ENCODE results near the gene TACC2. TPM values are rescaled to one million over a fixed set of nuclear protein-coding genes. Genes with fewer than 3 reads are reported as not detected.

Gene TACC2
- total RNA-seq, 1 experiment from 2014 or later, result 15.8 TPM

DNA sequence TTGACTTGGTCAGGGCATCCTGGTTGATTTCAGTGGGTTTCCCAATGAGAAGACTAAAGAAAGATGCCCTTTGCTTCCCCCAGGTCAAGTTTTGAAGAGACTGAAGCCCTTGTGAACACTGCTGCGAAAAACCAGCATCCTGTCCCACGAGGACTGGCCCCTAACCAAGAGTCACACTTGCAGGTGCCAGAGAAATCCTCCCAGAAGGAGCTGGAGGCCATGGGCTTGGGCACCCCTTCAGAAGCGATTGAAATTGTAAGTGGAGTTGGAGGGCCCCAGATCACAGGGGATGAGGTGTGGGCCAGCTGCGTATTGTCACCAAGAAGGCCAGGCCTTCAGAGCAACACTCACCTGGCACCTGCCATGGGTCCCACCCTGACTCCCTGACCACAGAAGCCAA is 238.8 kb downstream of the TACC2 start:
- no peak for DNase-seq
- H3K4me1 ChIP-seq (replicated peaks; ENCODE audit: insufficient read depth), result no peaks in the 10 kb centered on the region
- no peaks in the 10 kb centered on the region; the same call in 1 of the 2 replicates for H4K20me1 ChIP-seq (ENCODE audit: insufficient read depth)
- H3K9me2 ChIP-seq (ENCODE audit: insufficient read depth), result no peaks in the 10 kb centered on the region
- H3K4me3 ChIP-seq, result no peak overlapping the region
- ChIA-PET CTCF (no interaction called here), POLR2A (ENCODE audit: unreplicated experiment) (no interaction called here)
- H3K36me3 ChIP-seq (ENCODE audit: low read depth), result no peaks in the 10 kb centered on the region
- no peak overlapping the region for H3K4me2 ChIP-seq
- H3K27ac ChIP-seq, result no peak overlapping the region
- no peaks in the 10 kb centered on the region for H3F3A ChIP-seq (ENCODE audit: insufficient read depth, low read depth)
- no peaks in the 10 kb centered on the region for H3K27me3 ChIP-seq (ENCODE audit: insufficient read depth, low read depth)
- intact Hi-C loops (cut with micrococcal nuclease; ENCODE audit: unreplicated experiment), result no loop called here
- no peaks in the 10 kb centered on the region for H3K79me2 ChIP-seq (ENCODE audit: low read depth)
- BruUV-seq (replicated peaks), result no TSS peak
- no peak overlapping the region for H2AFZ ChIP-seq
- TF ChIP-seq EZH2 (IDR thresholded peaks at IDR 0.05; ENCODE audit: low read depth) (no peak), CTCF (conservative IDR thresholded peaks at IDR 0.05) (no peak)
- no peaks in the 10 kb centered on the region for H3K9me3 ChIP-seq (ENCODE audit: insufficient read depth, low read depth)

DNA sequence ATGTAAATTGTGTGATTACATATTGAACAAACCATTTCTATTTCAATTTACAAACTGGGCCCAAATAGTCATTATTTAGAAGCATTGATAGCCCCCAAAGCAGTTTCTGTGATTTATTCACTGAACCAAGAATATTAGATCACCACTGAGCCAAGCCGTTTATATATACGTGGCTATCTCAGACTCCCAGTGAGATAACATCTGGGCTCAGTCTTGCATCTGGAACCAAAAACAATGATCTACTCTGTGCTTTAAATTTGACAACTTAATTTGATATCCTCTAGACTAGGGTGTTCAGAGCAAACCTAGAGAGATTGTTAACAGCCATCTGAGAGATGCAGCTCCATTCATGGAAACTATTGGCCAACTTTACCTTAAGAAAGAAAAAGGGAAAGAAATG is 240.7 kb downstream of the TACC2 start:
- ChIA-PET CTCF (no interaction called here), POLR2A (ENCODE audit: unreplicated experiment) (no interaction called here)
- TF ChIP-seq CTCF (conservative IDR thresholded peaks at IDR 0.05) (no peak), EZH2 (IDR thresholded peaks at IDR 0.05; ENCODE audit: low read depth) (no peak)
- H3K79me2 ChIP-seq (ENCODE audit: low read depth), result no peaks in the 10 kb centered on the region
- intact Hi-C loops (cut with micrococcal nuclease; ENCODE audit: unreplicated experiment), result no loop called here
- BruUV-seq (replicated peaks), result no TSS peak
- no peaks in the 10 kb centered on the region for H3K9me3 ChIP-seq (ENCODE audit: insufficient read depth, low read depth)
- no peaks in the 10 kb centered on the region for H3K4me1 ChIP-seq (replicated peaks; ENCODE audit: insufficient read depth)
- no peak overlapping the region for H2AFZ ChIP-seq
- no peak for DNase-seq
- H3F3A ChIP-seq (ENCODE audit: insufficient read depth, low read depth), result no peaks in the 10 kb centered on the region
- H3K27me3 ChIP-seq (ENCODE audit: insufficient read depth, low read depth), result no peaks in the 10 kb centered on the region
- H4K20me1 ChIP-seq (ENCODE audit: insufficient read depth), result no peaks in the 10 kb centered on the region; the same call in 1 of the 2 replicates
- H3K36me3 ChIP-seq (ENCODE audit: low read depth), result no peaks in the 10 kb centered on the region
- no peaks in the 10 kb centered on the region for H3K9me2 ChIP-seq (ENCODE audit: insufficient read depth)
- no peak overlapping the region for H3K27ac ChIP-seq
- H3K4me2 ChIP-seq, result no peak overlapping the region
- no peak overlapping the region for H3K4me3 ChIP-seq

DNA sequence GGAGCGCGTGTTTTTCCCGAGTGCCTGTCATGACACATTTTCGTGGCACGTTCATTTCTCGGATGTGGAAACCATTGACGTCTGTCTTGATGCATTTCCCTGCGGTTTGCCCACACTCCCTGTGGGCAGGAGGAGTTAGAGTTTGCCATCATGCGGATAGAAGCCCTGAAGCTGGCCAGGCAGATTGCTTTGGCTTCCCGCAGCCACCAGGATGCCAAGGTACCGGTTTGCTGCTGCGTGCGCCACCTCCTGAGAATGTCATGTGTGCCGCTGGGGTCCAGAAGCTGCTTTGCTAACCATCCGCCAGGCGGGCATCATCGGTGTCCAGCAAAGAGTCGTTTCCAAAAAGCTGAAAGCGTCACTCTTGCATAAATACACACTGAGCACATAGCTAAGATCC is 241.3 kb downstream of the TACC2 start:
- Histone ChIP-seq H3K4me2 (no peak overlapping the region), H3K4me3 (no peak overlapping the region), H3K36me3 (ENCODE audit: low read depth) (no peaks in the 10 kb centered on the region), H3K4me1 (replicated peaks; ENCODE audit: insufficient read depth) (no peaks in the 10 kb centered on the region), H2AFZ (no peak overlapping the region), H3F3A (ENCODE audit: insufficient read depth, low read depth) (no peaks in the 10 kb centered on the region), H3K9me3 (ENCODE audit: insufficient read depth, low read depth) (no peaks in the 10 kb centered on the region), H3K27ac (no peak overlapping the region), H3K79me2 (ENCODE audit: low read depth) (no peaks in the 10 kb centered on the region), H4K20me1 (ENCODE audit: insufficient read depth) (no peaks in the 10 kb centered on the region; the same call in 1 of the 2 replicates), H3K9me2 (ENCODE audit: insufficient read depth) (no peaks in the 10 kb centered on the region), H3K27me3 (ENCODE audit: insufficient read depth, low read depth) (no peaks in the 10 kb centered on the region)
- POLR2A ChIA-PET (ENCODE audit: unreplicated experiment), result no interaction called here
- CTCF ChIA-PET, result no interaction called here
- BruUV-seq (replicated peaks), result no TSS peak
- no peak for DNase-seq
- TF ChIP-seq CTCF (conservative IDR thresholded peaks at IDR 0.05), result no peak
- no peak for TF ChIP-seq EZH2 (IDR thresholded peaks at IDR 0.05; ENCODE audit: low read depth)
- intact Hi-C loops (cut with micrococcal nuclease; ENCODE audit: unreplicated experiment), result no loop called here
